ENCODE data around the gene DLGAP4. TPM values are rescaled to one million over a fixed set of nuclear protein-coding genes. Genes with fewer than 3 reads are reported as not detected.

Gene DLGAP4
- total and polyA plus RNA-seq, 10 of the 15 experiments (the other 5 are each of a cell fraction or from before 2014, with no cell fraction given): 0.42 to 43.3 (median 19.0) TPM

DNA sequence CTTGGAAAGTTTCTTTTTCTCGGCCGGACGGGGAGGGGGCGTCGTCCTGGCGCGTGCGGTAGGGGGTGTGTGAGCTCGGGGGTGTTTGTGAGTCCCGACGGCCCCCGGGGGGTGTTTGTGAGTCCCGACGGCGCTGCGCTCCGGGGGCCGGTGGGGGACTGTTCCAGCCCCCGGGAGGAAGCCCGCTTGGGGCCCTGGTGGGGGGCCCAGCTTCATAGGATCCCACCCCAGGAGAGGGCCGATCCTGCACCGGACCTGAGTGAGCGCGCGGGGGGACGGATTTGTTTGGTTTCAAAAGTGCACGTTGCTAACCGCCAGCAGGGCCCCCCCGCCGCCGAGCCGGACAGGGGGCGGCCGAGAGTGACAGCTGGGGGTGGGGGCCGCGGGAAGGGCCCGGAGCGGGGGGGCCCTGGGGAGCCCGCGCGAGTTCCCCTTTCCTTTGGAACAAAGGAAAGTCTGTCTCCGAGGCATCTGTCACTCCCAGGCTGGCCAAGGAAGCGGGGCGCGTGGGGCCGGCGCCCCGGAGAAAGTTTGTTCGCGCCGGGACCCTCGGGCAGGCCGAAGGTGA is 267.7 kb downstream of the DLGAP4 start (continued):
- TF ChIP-seq MEF2A (IDR thresholded peaks at IDR 0.05; ENCODE audit: insufficient read depth, low read depth, low read length) (no peak), EP300 (IDR thresholded peaks at IDR 0.05; ENCODE audit: borderline replicate concordance in 1 of 2, control insufficient read depth in 1 of 2, low read depth in 2 of 2, low read length in 2 of 2) (peak in 1 of 2 experiments; percentile 42; a peak in 1 of 4 replicates), EED (IDR thresholded peaks at IDR 0.05; ENCODE audit: low read depth) (no peak), SUPT20H (IDR thresholded peaks at IDR 0.05; ENCODE audit: borderline replicate concordance, control insufficient read depth, low read depth, low read length) (no peak), NFXL1 (IDR thresholded peaks at IDR 0.05; ENCODE audit: borderline replicate concordance) (no peak), POLR2AphosphoS2 (IDR thresholded peaks at IDR 0.05; ENCODE audit: low read depth, low read length) (peak; percentile 36; the same call in 1 of the 2 replicates), HDAC6 (IDR thresholded peaks at IDR 0.05; ENCODE audit: unreplicated experiment) (no peak), FOXK2 (IDR thresholded peaks at IDR 0.05) (no peak), SMC3 (IDR thresholded peaks at IDR 0.05; ENCODE audit: borderline replicate concordance, low read length) (no peak), PAX8 (IDR thresholded peaks at IDR 0.05) (no peak), LARP7 (IDR thresholded peaks at IDR 0.05) (peak; percentile 92), YBX1 (IDR thresholded peaks at IDR 0.05) (no peak), NR2F1 (conservative IDR thresholded peaks at IDR 0.05) (no peak), SREBF1 (IDR thresholded peaks at IDR 0.05; ENCODE audit: low read length) (no peak), SP1 (IDR thresholded peaks at IDR 0.05; ENCODE audit: low read depth, low read length) (no peak), GATAD2B (conservative IDR thresholded peaks at IDR 0.05; ENCODE audit: low read depth) (peak; percentile 39; the same call in 1 of the 2 replicates), MXI1 (IDR thresholded peaks at IDR 0.05; ENCODE audit: low read depth, low read length) (no peak)
- TF ChIP-seq, protein P1, sequence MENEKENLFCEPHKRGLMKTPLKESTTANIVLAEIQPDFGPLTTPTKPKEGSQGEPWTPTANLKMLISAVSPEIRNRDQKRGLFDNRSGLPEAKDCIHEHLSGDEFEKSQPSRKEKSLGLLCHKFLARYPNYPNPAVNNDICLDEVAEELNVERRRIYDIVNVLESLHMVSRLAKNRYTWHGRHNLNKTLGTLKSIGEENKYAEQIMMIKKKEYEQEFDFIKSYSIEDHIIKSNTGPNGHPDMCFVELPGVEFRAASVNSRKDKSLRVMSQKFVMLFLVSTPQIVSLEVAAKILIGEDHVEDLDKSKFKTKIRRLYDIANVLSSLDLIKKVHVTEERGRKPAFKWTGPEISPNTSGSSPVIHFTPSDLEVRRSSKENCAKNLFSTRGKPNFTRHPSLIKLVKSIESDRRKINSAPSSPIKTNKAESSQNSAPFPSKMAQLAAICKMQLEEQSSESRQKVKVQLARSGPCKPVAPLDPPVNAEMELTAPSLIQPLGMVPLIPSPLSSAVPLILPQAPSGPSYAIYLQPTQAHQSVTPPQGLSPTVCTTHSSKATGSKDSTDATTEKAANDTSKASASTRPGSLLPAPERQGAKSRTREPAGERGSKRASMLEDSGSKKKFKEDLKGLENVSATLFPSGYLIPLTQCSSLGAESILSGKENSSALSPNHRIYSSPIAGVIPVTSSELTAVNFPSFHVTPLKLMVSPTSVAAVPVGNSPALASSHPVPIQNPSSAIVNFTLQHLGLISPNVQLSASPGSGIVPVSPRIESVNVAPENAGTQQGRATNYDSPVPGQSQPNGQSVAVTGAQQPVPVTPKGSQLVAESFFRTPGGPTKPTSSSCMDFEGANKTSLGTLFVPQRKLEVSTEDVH (IDR thresholded peaks at IDR 0.05; ENCODE audit: low read depth, partially characterized antibody): no peak
- TF ChIP-seq, protein P2, sequence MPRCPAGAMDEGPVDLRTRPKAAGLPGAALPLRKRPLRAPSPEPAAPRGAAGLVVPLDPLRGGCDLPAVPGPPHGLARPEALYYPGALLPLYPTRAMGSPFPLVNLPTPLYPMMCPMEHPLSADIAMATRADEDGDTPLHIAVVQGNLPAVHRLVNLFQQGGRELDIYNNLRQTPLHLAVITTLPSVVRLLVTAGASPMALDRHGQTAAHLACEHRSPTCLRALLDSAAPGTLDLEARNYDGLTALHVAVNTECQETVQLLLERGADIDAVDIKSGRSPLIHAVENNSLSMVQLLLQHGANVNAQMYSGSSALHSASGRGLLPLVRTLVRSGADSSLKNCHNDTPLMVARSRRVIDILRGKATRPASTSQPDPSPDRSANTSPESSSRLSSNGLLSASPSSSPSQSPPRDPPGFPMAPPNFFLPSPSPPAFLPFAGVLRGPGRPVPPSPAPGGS (IDR thresholded peaks at IDR 0.05; ENCODE audit: borderline replicate concordance, insufficient read depth, low read depth, low read length, poor library complexity, severe bottlenecking): no peak
- TF ChIP-seq, protein P3, sequence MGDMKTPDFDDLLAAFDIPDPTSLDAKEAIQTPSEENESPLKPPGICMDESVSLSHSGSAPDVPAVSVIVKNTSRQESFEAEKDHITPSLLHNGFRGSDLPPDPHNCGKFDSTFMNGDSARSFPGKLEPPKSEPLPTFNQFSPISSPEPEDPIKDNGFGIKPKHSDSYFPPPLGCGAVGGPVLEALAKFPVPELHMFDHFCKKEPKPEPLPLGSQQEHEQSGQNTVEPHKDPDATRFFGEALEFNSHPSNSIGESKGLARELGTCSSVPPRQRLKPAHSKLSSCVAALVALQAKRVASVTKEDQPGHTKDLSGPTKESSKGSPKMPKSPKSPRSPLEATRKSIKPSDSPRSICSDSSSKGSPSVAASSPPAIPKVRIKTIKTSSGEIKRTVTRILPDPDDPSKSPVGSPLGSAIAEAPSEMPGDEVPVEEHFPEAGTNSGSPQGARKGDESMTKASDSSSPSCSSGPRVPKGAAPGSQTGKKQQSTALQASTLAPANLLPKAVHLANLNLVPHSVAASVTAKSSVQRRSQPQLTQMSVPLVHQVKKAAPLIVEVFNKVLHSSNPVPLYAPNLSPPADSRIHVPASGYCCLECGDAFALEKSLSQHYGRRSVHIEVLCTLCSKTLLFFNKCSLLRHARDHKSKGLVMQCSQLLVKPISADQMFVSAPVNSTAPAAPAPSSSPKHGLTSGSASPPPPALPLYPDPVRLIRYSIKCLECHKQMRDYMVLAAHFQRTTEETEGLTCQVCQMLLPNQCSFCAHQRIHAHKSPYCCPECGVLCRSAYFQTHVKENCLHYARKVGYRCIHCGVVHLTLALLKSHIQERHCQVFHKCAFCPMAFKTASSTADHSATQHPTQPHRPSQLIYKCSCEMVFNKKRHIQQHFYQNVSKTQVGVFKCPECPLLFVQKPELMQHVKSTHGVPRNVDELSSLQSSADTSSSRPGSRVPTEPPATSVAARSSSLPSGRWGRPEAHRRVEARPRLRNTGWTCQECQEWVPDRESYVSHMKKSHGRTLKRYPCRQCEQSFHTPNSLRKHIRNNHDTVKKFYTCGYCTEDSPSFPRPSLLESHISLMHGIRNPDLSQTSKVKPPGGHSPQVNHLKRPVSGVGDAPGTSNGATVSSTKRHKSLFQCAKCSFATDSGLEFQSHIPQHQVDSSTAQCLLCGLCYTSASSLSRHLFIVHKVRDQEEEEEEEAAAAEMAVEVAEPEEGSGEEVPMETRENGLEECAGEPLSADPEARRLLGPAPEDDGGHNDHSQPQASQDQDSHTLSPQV (IDR thresholded peaks at IDR 0.05): no peak
- TF ChIP-seq, protein P4, sequence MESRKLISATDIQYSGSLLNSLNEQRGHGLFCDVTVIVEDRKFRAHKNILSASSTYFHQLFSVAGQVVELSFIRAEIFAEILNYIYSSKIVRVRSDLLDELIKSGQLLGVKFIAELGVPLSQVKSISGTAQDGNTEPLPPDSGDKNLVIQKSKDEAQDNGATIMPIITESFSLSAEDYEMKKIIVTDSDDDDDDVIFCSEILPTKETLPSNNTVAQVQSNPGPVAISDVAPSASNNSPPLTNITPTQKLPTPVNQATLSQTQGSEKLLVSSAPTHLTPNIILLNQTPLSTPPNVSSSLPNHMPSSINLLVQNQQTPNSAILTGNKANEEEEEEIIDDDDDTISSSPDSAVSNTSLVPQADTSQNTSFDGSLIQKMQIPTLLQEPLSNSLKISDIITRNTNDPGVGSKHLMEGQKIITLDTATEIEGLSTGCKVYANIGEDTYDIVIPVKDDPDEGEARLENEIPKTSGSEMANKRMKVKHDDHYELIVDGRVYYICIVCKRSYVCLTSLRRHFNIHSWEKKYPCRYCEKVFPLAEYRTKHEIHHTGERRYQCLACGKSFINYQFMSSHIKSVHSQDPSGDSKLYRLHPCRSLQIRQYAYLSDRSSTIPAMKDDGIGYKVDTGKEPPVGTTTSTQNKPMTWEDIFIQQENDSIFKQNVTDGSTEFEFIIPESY (IDR thresholded peaks at IDR 0.05): no peak

Data from GM12878 (cell line).